ENCODE data around the gene WNT16. TPM values are rescaled to one million over a fixed set of nuclear protein-coding genes. Genes with fewer than 3 reads are reported as not detected.

The WNT16 gene
- total RNA-seq, 1 donor from 2014 or later, result not detected

GRCh38 chr7:121342631-121343030 is 13.8 kb downstream of the WNT16 start:
- DNase-seq (ENCODE audit: low spot score), result no peak

GRCh38 chr7:121343302-121343701 is 14.5 kb downstream of the WNT16 start:
- no peak for DNase-seq (ENCODE audit: low spot score)

GRCh38 chr7:121344093-121344492 is 15.3 kb downstream of the WNT16 start:
- no peak for DNase-seq (ENCODE audit: low spot score)

- no peak for DNase-seq (ENCODE audit: low spot score)
Measured at GRCh38 chr7:121344497-121344896, 15.7 kb downstream of the WNT16 start.

GRCh38 chr7:121351682-121352081 is 22.9 kb downstream of the WNT16 start:
- DNase-seq (ENCODE audit: low spot score), result no peak

GRCh38 chr7:121352323-121352722 is 23.5 kb downstream of the WNT16 start:
- no peak for DNase-seq (ENCODE audit: low spot score)

GRCh38 chr7:121355574-121355973 is 26.8 kb downstream of the WNT16 start:
- DNase-seq (ENCODE audit: low spot score), result no peak

- DNase-seq (ENCODE audit: low spot score), result no peak
Measured at GRCh38 chr7:121360564-121360963, 31.8 kb downstream of the WNT16 start.

GRCh38 chr7:121366852-121367431 is 38.1 kb downstream of the WNT16 start:
- DNase-seq (ENCODE audit: low spot score), result no peak

- DNase-seq (ENCODE audit: low spot score), result no peak
Measured at GRCh38 chr7:121369462-121369861, 40.7 kb downstream of the WNT16 start.

- no peak for DNase-seq (ENCODE audit: low spot score)
Measured at GRCh38 chr7:121371367-121371766, 42.6 kb downstream of the WNT16 start.

GRCh38 chr7:121371883-121372282 is 43.1 kb downstream of the WNT16 start:
- no peak for DNase-seq (ENCODE audit: low spot score)

- DNase-seq (ENCODE audit: low spot score), result no peak
Measured at GRCh38 chr7:121372376-121373010, 43.7 kb downstream of the WNT16 start.

- DNase-seq (ENCODE audit: low spot score), result no peak
Measured at GRCh38 chr7:121373177-121373576, 44.4 kb downstream of the WNT16 start.

- DNase-seq (ENCODE audit: low spot score), result no peak
Measured at GRCh38 chr7:121376979-121377378, 48.2 kb downstream of the WNT16 start.

- DNase-seq (ENCODE audit: low spot score), result no peak
Measured at GRCh38 chr7:121379930-121380329, 51.1 kb downstream of the WNT16 start.

GRCh38 chr7:121382473-121382872 is 53.7 kb downstream of the WNT16 start:
- DNase-seq (ENCODE audit: low spot score), result no peak

- DNase-seq (ENCODE audit: low spot score), result no peak
Measured at GRCh38 chr7:121383235-121383910, 54.6 kb downstream of the WNT16 start.

GRCh38 chr7:121384265-121384664 is 55.5 kb downstream of the WNT16 start:
- no peak for DNase-seq (ENCODE audit: low spot score)

- no peak for DNase-seq (ENCODE audit: low spot score)
Measured at GRCh38 chr7:121385056-121385799, 56.4 kb downstream of the WNT16 start.

- DNase-seq (ENCODE audit: low spot score), result no peak
Measured at GRCh38 chr7:121385800-121386179, 57.0 kb downstream of the WNT16 start.

- no peak for DNase-seq (ENCODE audit: low spot score)
Measured at GRCh38 chr7:121388950-121389349, 60.1 kb downstream of the WNT16 start.
